Activated CD8-positive, alpha-beta memory T cell treated with anti-CD3 and anti-CD28 coated beads, Interleukin-2, amount 50 U/mL, for 4 hours (primary cell): Measurements from ENCODE around the gene HS3ST5.
"Not testable (repeated sequence)": the region's sequence is repeated elsewhere in the genome, so short reads cannot be mapped to it uniquely, and the experiment has no call there.

Source experiments
- DNase-seq: peaks from one replicate; pipeline ENCODE4 v3.0.0-alpha.2; 2020

The HS3ST5 gene

GRCh38 chr6:114181664-114182063 is 161.2 kb downstream of the HS3ST5 start:
- DNase-seq, result no peak

- no peak for DNase-seq
Measured at GRCh38 chr6:114179411-114179810, 163.4 kb downstream of the HS3ST5 start.

- no peak for DNase-seq
Measured at GRCh38 chr6:114176726-114177125, 166.1 kb downstream of the HS3ST5 start.

GRCh38 chr6:114172576-114173260 is 170.1 kb downstream of the HS3ST5 start:
- DNase-seq, result no peak

GRCh38 chr6:114171473-114171872 is 171.3 kb downstream of the HS3ST5 start:
- DNase-seq, result no peak

- DNase-seq, result no peak
Measured at GRCh38 chr6:114170958-114171387, 171.8 kb downstream of the HS3ST5 start.

GRCh38 chr6:114170372-114170771 is 172.5 kb downstream of the HS3ST5 start:
- no peak for DNase-seq

GRCh38 chr6:114169763-114170162 is 173.1 kb downstream of the HS3ST5 start:
- no peak for DNase-seq

- DNase-seq, result no peak
Measured at GRCh38 chr6:114167583-114168576, 174.9 kb downstream of the HS3ST5 start.

GRCh38 chr6:114164207-114164606 is 178.6 kb downstream of the HS3ST5 start:
- DNase-seq, result no peak

GRCh38 chr6:114162691-114163347 is 180.0 kb downstream of the HS3ST5 start:
- no peak for DNase-seq

GRCh38 chr6:114160881-114161280 is 181.9 kb downstream of the HS3ST5 start:
- DNase-seq, result no peak

- no peak for DNase-seq
Measured at GRCh38 chr6:114159727-114160126, 183.1 kb downstream of the HS3ST5 start.

GRCh38 chr6:114158838-114159694 is 183.8 kb downstream of the HS3ST5 start:
- DNase-seq, result no peak

GRCh38 chr6:114158411-114158810 is 184.4 kb downstream of the HS3ST5 start:
- DNase-seq, result no peak

GRCh38 chr6:114157848-114158247 is 185.0 kb downstream of the HS3ST5 start:
- DNase-seq, result no peak

- DNase-seq, result no peak
Measured at GRCh38 chr6:114155763-114156162, 187.1 kb downstream of the HS3ST5 start.

- no peak for DNase-seq
Measured at GRCh38 chr6:114154812-114155211, 188.0 kb downstream of the HS3ST5 start.

GRCh38 chr6:114153448-114153847 is 189.4 kb downstream of the HS3ST5 start:
- DNase-seq, result no peak

- DNase-seq, result no peak
Measured at GRCh38 chr6:114151064-114151690, 191.6 kb downstream of the HS3ST5 start.

GRCh38 chr6:114149182-114149581 is 193.6 kb downstream of the HS3ST5 start:
- not testable (repeated sequence) for DNase-seq
